Lower leg skin (tissue), 3 donors: ENCODE results near the gene ATPAF2.

Source experiments
- POLR2A ChIP-seq, 2 donors: fragments of 450-650 bp; IDR thresholded peaks; one replicate each; pipeline ENCODE4 v1.6.1; 2016 to 2017; ENCODE audit warnings: antibody characterized with exemption in 2 of 2, mild to moderate bottlenecking in 1 of 2, moderate library complexity in 1 of 2
- TF ChIP-seq, protein P1 (sequence below), 3 donors: fragments of 450-650 bp; IDR thresholded peaks; one replicate each; pipeline ENCODE4 v1.5.1; 2016; ENCODE audit warnings: antibody characterized with exemption in 3 of 3, mild to moderate bottlenecking in 3 of 3, moderate library complexity in 2 of 3

DNA sequence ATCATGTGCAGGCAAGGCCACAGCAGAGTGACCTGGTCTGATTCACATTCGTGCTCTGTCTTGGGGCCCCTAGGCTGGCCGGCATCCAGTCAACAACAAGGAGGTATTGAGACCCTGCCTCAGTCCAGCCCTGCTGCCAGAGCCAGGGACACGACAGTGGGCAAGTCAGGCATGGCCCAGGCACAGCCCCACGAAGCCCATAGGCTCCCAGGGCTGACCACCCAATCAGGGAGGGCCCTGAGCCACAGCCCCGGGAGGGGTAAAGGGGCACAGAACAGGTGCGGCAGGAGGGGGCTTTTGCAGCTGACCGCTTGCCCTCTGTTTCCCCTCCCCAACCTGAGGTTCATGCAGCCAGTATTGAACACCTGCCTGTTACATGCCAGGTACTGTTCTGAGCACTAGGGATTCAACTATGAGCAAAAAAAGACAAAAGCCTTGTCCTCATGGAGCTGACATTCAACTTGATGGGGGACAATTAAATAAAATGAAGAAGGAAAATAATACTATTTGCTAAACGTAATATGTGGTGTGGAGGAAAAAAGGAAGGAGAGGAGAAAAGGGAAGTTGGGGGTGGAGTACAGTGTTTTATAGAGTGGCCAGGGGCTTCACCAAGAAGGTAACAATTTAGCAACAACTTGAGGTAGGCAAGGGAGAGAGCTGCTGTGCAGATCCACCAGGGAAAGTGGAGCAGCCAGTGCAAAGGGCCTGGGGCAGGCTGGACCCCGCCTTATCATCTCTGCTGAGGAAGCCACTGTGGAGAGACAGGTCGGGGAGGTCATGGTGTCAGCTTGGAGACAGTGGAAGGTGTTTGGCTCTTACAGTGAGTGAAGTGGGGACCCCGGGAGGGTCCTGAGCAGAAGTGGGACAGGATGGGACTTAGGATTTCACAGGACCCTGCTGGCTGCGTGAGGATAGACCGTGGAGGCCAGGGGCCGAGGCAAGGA lies 60.2 kb downstream of the ATPAF2 start:
- TF ChIP-seq, protein P1, sequence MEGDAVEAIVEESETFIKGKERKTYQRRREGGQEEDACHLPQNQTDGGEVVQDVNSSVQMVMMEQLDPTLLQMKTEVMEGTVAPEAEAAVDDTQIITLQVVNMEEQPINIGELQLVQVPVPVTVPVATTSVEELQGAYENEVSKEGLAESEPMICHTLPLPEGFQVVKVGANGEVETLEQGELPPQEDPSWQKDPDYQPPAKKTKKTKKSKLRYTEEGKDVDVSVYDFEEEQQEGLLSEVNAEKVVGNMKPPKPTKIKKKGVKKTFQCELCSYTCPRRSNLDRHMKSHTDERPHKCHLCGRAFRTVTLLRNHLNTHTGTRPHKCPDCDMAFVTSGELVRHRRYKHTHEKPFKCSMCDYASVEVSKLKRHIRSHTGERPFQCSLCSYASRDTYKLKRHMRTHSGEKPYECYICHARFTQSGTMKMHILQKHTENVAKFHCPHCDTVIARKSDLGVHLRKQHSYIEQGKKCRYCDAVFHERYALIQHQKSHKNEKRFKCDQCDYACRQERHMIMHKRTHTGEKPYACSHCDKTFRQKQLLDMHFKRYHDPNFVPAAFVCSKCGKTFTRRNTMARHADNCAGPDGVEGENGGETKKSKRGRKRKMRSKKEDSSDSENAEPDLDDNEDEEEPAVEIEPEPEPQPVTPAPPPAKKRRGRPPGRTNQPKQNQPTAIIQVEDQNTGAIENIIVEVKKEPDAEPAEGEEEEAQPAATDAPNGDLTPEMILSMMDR (IDR thresholded peaks at IDR 0.05): no peak
- TF ChIP-seq POLR2A (IDR thresholded peaks at IDR 0.05): no peak
